NCI-H2227 treated with DMSO at 0.1 percent for 48 hours (cell line): ENCODE data around the gene DUSP2.

Source experiments
- DNase-seq: peaks from one replicate; lab custom pipeline; 2025; lab: John Stamatoyannopoulos, UW

Gene DUSP2

GRCh38 chr2:96102596-96103186, 42.5 kb downstream of the DUSP2 start:
- no peak for DNase-seq

GRCh38 chr2:96100893-96101304, 44.3 kb downstream of the DUSP2 start:
- DNase-seq, result no peak

GRCh38 chr2:96099861-96100798, 45.1 kb downstream of the DUSP2 start:
- DNase-seq, result no peak

- DNase-seq, result no peak
Observed at GRCh38 chr2:96098900-96099590, 46.2 kb downstream of the DUSP2 start.

- no peak for DNase-seq
Observed at GRCh38 chr2:96097951-96098823, 47.1 kb downstream of the DUSP2 start.

- no peak for DNase-seq
Observed at GRCh38 chr2:96097441-96097840, 47.8 kb downstream of the DUSP2 start.

- no peak for DNase-seq
Observed at GRCh38 chr2:96095116-96095636, 50.1 kb downstream of the DUSP2 start.

GRCh38 chr2:96093528-96093927, 51.7 kb downstream of the DUSP2 start:
- DNase-seq, result no peak
